Liver (tissue), 9 donors: ENCODE data around the gene GLB1L2. TPM values are rescaled to one million over a fixed set of nuclear protein-coding genes. Genes with fewer than 3 reads are reported as not detected.

Experiments used
- DNase-seq: peaks from one replicate; pipeline ENCODE4 v3.0.0-alpha.2; 2017; ENCODE audit warnings: low spot score
- H3K27ac ChIP-seq, 2 donors: one replicate each; pipeline ENCODE4 v1.7.0; 2013; ENCODE audit warnings: inconsistent platforms in 2 of 2, low read length in 2 of 2, control low read depth in 1 of 2, low read depth in 1 of 2, mild to moderate bottlenecking in 1 of 2
- H3K27me3 ChIP-seq, 4 donors: one replicate each; pipeline versions ENCODE4 v1.6.1 to v1.7.0; 2013; ENCODE audit warnings: low read length in 3 of 4, inconsistent platforms in 1 of 4, mild to moderate bottlenecking in 1 of 4, moderate library complexity in 1 of 4; ENCODE audit not compliant: control insufficient read depth in 4 of 4, insufficient read depth in 4 of 4
- H3K36me3 ChIP-seq, 4 donors: one replicate each; pipeline versions ENCODE4 v1.6.1 to v1.7.0; 2013; ENCODE audit warnings: low read length in 3 of 4, mild to moderate bottlenecking in 3 of 4, low read depth in 1 of 4, moderate library complexity in 1 of 4; ENCODE audit not compliant: control insufficient read depth in 4 of 4, insufficient read depth in 3 of 4
- H3K4me1 ChIP-seq, 4 donors: one replicate each; pipeline versions ENCODE4 v1.6.1 to v1.7.0; 2013; ENCODE audit warnings: low read length in 3 of 4, mild to moderate bottlenecking in 3 of 4, moderate library complexity in 1 of 4; ENCODE audit not compliant: control insufficient read depth in 4 of 4, insufficient read depth in 4 of 4
- H3K4me3 ChIP-seq, 3 donors: one replicate each; pipeline versions ENCODE4 v1.6.1 to v1.7.0; 2013; ENCODE audit warnings: low read length in 3 of 3, control low read depth in 1 of 3, low read depth in 1 of 3, mild to moderate bottlenecking in 1 of 3
- H3K9ac ChIP-seq, 2 donors: one replicate each; pipeline ENCODE4 v1.7.0; 2013; ENCODE audit warnings: low read length in 2 of 2, mild to moderate bottlenecking in 2 of 2, moderate library complexity in 2 of 2, control low read depth in 1 of 2, low read depth in 1 of 2
- H3K9me3 ChIP-seq, 4 donors: one replicate each; pipeline versions ENCODE4 v1.6.1 to v1.7.0; 2013; ENCODE audit warnings: low read length in 3 of 4; ENCODE audit not compliant: control insufficient read depth in 4 of 4
- ATF3 ChIP-seq: IDR thresholded peaks from 2 replicates; pipeline ENCODE4 v1.6.1; 2016; ENCODE audit warnings: antibody characterized with exemption
- CTCF ChIP-seq: fragments of 150-350 bp; IDR thresholded peaks from 2 replicates; pipeline ENCODE4 v1.5.1; 2017; ENCODE audit warnings: improper control_type of control experiment, low read depth, low read length; ENCODE audit not compliant: missing input control
- EGR1 ChIP-seq, 2 donors: IDR thresholded peaks; 2 replicates each; pipeline ENCODE4 v1.6.1; 2016 to 2018; ENCODE audit warnings: antibody characterized with exemption in 2 of 2, low read depth in 2 of 2
- FOXA1 ChIP-seq: IDR thresholded peaks from 2 replicates; pipeline ENCODE4 v1.6.1; 2016; ENCODE audit warnings: antibody characterized with exemption
- FOXA2 ChIP-seq: IDR thresholded peaks from 2 replicates; pipeline ENCODE4 v1.6.1; 2016; ENCODE audit warnings: antibody characterized with exemption
- GABPA ChIP-seq, 2 donors: IDR thresholded peaks in 1 of 2; conservative IDR thresholded peaks in 1 of 2; 2 replicates each; pipeline ENCODE4 v1.6.1; 2016; ENCODE audit warnings: antibody characterized with exemption in 2 of 2, mild to moderate bottlenecking in 1 of 2, moderate library complexity in 1 of 2
- HNF4A ChIP-seq, 2 donors: conservative IDR thresholded peaks; 2 replicates each; pipeline ENCODE4 v1.6.1; 2016; ENCODE audit warnings: antibody characterized with exemption in 2 of 2, mild to moderate bottlenecking in 2 of 2
- HNF4G ChIP-seq: IDR thresholded peaks from 2 replicates; pipeline ENCODE4 v1.6.1; 2016; ENCODE audit warnings: antibody characterized with exemption
- JUND ChIP-seq, 2 donors: IDR thresholded peaks; 2 replicates each; pipeline ENCODE4 v1.6.1; 2016; ENCODE audit warnings: antibody characterized with exemption in 2 of 2
- MAX ChIP-seq: IDR thresholded peaks from 2 replicates; pipeline ENCODE4 v1.6.1; 2016; ENCODE audit warnings: antibody characterized with exemption
- RAD21 ChIP-seq, 2 donors: IDR thresholded peaks; 2 replicates each; pipeline ENCODE4 v1.6.1; 2016; ENCODE audit warnings: antibody characterized with exemption in 2 of 2, mild to moderate bottlenecking in 2 of 2
- RXRA ChIP-seq, 2 donors: IDR thresholded peaks; 2 replicates each; pipeline ENCODE4 v1.6.1; 2017 to 2018; ENCODE audit warnings: antibody characterized with exemption in 2 of 2, mild to moderate bottlenecking in 1 of 2
- SP1 ChIP-seq: IDR thresholded peaks from 2 replicates; pipeline ENCODE4 v1.6.1; 2018; ENCODE audit warnings: antibody characterized with exemption, mild to moderate bottlenecking
- TAF1 ChIP-seq: conservative IDR thresholded peaks from 2 replicates; pipeline ENCODE4 v1.6.1; 2016; ENCODE audit warnings: antibody characterized with exemption, mild to moderate bottlenecking
- YY1 ChIP-seq: IDR thresholded peaks from 2 replicates; pipeline ENCODE4 v1.6.1; 2016; ENCODE audit warnings: antibody characterized with exemption, mild to moderate bottlenecking
- ZBTB33 ChIP-seq: IDR thresholded peaks from 2 replicates; pipeline ENCODE4 v1.6.1; 2016; ENCODE audit warnings: antibody characterized with exemption
- WGBS: extraction: QIAGEN DNeasy Blood & Tissue Kit; methylation state at CpG from one replicate; pipeline ENCODE4 v1.1.7; 2013; 5-methylcytosine and 5-hydroxymethylcytosine counted together
- polyA plus RNA-seq, 2 donors: library from polyadenylated mRNA; stranded (reverse) in 1 of 2; unstranded in 1 of 2; fragments of 200-250 nt in 1 of 2; fragments of >200 nt in 1 of 2; fragmentation: Nextera tagmentation in 1 of 2; extraction: Ambion mirVana in 1 of 2; gene quantifications; one replicate each; pipeline versions ENCODE4 v1.2.1 to v1.2.3, GENCODE V29; 2013 to 2015
- total RNA-seq, 2 donors: library from RNA; depleted of rRNA; stranded (reverse); fragments of >200 nt; gene quantifications; one replicate each; pipeline ENCODE4 v1.2.3, GENCODE V29; 2014
- TF ChIP-seq, protein P1 (sequence below): IDR thresholded peaks from 2 replicates; pipeline ENCODE4 v1.6.1; 2016; ENCODE audit warnings: antibody characterized with exemption, mild to moderate bottlenecking
- donor health status: healthy.
- donor health status: healthy.
- donor health status: healthy.
- donor health status: healthy.
- donor health status: healthy.

GLB1L2 gene
- total and polyA plus RNA-seq, 4 donors, result 0.23 to 0.50 (median 0.42) TPM

DNA sequence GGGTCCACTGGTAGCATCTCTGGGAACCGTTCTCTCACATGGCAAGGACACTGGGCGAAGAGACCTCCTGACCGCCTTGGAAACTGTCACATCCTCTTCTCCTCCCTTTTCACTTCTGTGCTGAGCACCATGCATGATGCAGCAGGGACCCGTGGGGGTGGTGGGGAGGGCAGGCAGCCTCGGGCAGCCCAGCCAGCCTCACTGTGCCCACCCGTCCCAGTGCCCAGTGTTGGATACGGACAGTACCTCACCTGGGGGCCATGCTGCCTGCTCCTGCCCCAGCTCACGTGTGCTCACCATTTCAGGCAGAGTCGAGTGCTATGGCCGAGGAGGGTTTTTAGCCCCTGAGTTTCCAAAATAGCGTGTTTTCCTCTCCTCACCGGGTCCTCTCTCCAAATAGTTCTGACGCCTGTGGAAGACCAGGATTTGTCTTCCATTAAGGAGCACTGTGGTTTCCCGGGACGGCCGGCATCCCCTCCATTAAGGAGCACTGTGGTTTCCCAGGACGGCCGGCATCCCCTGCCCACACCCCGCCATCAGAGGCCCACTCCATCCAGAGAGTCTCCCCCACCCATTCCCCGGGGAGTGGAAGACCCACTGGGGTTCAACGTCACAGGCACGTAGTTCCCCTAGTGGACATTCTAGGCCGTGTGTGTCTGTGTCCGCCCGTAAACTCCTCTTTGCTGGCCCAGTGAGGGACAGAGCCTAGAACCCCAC, 57.8 kb downstream of the GLB1L2 start:
- WGBS, result 91% methylated on average over 25 of the region's 25 CpGs
- DNase-seq, result no peak
- no peaks in the 10 kb centered on the region for H3K27me3 ChIP-seq

More for the DNA sequence above, 57.8 kb downstream of the GLB1L2 start:
- no peak overlapping the region for H3K9ac ChIP-seq
- no peaks in the 10 kb centered on the region for H3K9me3 ChIP-seq
- peaks cover 0 to 7% (median 0%) of the 10 kb centered on the region in 4 donors for H3K36me3 ChIP-seq
- H3K27ac ChIP-seq, result no peak overlapping the region
- TF ChIP-seq ZBTB33, result no peak
- TF ChIP-seq, protein P1, sequence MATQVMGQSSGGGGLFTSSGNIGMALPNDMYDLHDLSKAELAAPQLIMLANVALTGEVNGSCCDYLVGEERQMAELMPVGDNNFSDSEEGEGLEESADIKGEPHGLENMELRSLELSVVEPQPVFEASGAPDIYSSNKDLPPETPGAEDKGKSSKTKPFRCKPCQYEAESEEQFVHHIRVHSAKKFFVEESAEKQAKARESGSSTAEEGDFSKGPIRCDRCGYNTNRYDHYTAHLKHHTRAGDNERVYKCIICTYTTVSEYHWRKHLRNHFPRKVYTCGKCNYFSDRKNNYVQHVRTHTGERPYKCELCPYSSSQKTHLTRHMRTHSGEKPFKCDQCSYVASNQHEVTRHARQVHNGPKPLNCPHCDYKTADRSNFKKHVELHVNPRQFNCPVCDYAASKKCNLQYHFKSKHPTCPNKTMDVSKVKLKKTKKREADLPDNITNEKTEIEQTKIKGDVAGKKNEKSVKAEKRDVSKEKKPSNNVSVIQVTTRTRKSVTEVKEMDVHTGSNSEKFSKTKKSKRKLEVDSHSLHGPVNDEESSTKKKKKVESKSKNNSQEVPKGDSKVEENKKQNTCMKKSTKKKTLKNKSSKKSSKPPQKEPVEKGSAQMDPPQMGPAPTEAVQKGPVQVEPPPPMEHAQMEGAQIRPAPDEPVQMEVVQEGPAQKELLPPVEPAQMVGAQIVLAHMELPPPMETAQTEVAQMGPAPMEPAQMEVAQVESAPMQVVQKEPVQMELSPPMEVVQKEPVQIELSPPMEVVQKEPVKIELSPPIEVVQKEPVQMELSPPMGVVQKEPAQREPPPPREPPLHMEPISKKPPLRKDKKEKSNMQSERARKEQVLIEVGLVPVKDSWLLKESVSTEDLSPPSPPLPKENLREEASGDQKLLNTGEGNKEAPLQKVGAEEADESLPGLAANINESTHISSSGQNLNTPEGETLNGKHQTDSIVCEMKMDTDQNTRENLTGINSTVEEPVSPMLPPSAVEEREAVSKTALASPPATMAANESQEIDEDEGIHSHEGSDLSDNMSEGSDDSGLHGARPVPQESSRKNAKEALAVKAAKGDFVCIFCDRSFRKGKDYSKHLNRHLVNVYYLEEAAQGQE, result no peak
- TF ChIP-seq JUND (IDR thresholded peaks at IDR 0.05), result no peak
- TF ChIP-seq CTCF, result no peak
- TF ChIP-seq RXRA (IDR thresholded peaks at IDR 0.05), result no peak
- TF ChIP-seq HNF4A (conservative IDR thresholded peaks at IDR 0.05), result no peak
- no peak for TF ChIP-seq GABPA (IDR thresholded peaks at IDR 0.05 in 1 of 2, conservative IDR thresholded peaks at IDR 0.05 in 1 of 2)
- TF ChIP-seq ATF3, result no peak
- no peak for TF ChIP-seq MAX
- no peak for TF ChIP-seq TAF1
- TF ChIP-seq HNF4G, result no peak
- no peak for TF ChIP-seq FOXA2
- no peak for TF ChIP-seq FOXA1
- TF ChIP-seq EGR1 (IDR thresholded peaks at IDR 0.05; ENCODE audit: low read depth in 2 of 2), result no peak
- TF ChIP-seq SP1, result no peak
- TF ChIP-seq RAD21 (IDR thresholded peaks at IDR 0.05), result no peak
- TF ChIP-seq YY1, result no peak
- peaks cover 0 to 4% (median 2%) of the 10 kb centered on the region in 4 donors for H3K4me1 ChIP-seq
- H3K4me3 ChIP-seq, result no peak overlapping the region
